A549 (cell line): ENCODE data around the gene NDUFAF2. TPM values are rescaled to one million over a fixed set of nuclear protein-coding genes. Genes with fewer than 3 reads are reported as not detected.

Source experiments
- ATAC-seq, 2 experiments: fragments of 200-7000 bp in 1 of 2; fragments of >200 bp in 1 of 2; cut with Nextera tagmentation in 1 of 2; cut with Tn5 transposase in 1 of 2; 3 replicates each; pipeline versions ENCODE4 v1.8.0 to v1.9.1; 2018 to 2020; ENCODE audit warnings: mild to moderate bottlenecking in 1 of 2, moderate library complexity in 1 of 2
- CTCF ChIA-PET: fragments of 300-600 bp; sonication (Branson Sonifier 250); formaldehyde crosslinking; extraction: SDS; loops from one replicate; lab custom pipeline; 2021; ENCODE audit warnings: antibody characterized with exemption, inconsistent platforms; lab: Yijun Ruan, JAX
- POLR2A ChIA-PET: fragments of 350-600 bp; formaldehyde crosslinking; extraction: SDS; loops from one replicate; lab custom pipeline; 2021; ENCODE audit warnings: antibody characterized with exemption, inconsistent platforms; lab: Yijun Ruan, JAX
- DNase-seq, 2 experiments: peaks; one replicate each; pipeline versions ENCODE4 v3.0.0 to v3.0.0-alpha.2; 2011 to 2016; ENCODE audit warnings: low read depth in 1 of 2, low spot score in 1 of 2
- FAIRE-seq: peaks from 2 replicates; lab custom pipeline; 2011; peaks lifted over from hg19 to GRCh38; lab: Jason Lieb, UNC
- H3K27ac ChIP-seq, 2 experiments: fragments of >200 bp; sonication (Bioruptor Twin); formaldehyde crosslinking; 3 replicates each; pipeline ENCODE4 v1.5.1; 2016 to 2017
- H3K4me1 ChIP-seq: fragments of >200 bp; sonication (Bioruptor Twin); formaldehyde crosslinking; 3 replicates; pipeline ENCODE4 v1.6.1; 2016
- H3K4me2 ChIP-seq: fragments of >200 bp; sonication (Bioruptor Twin); formaldehyde crosslinking; 3 replicates; pipeline ENCODE4 v1.6.1; 2016
- H3K4me3 ChIP-seq: fragments of >200 bp; sonication (Bioruptor Twin); formaldehyde crosslinking; 3 replicates; pipeline ENCODE4 v1.5.1; 2016
- H3K9me3 ChIP-seq: fragments of >200 bp; sonication (Bioruptor Twin); formaldehyde crosslinking; 3 replicates; pipeline ENCODE4 v1.6.1; 2016
- ATOH8 ChIP-seq: fragments of 250-450 bp; sonication (Bioruptor Pico); IDR thresholded peaks from 2 replicates; pipeline ENCODE4 v1.5.0; 2020; ENCODE audit warnings: low read depth, mild to moderate bottlenecking, moderate library complexity
- BHLHE40 ChIP-seq: IDR thresholded peaks from 2 replicates; pipeline ENCODE4 v1.6.1; 2012; ENCODE audit warnings: low read depth, low read length, inconsistent platforms
- CEBPB ChIP-seq, 2 experiments: fragments of >200 bp in 1 of 2; sonication (Bioruptor Twin) in 1 of 2; formaldehyde crosslinking in 1 of 2; IDR thresholded peaks; 2 replicates each; pipeline ENCODE4 v1.6.1; 2012 to 2016
- EHF ChIP-seq: fragments of 250-450 bp; sonication (Bioruptor Pico); IDR thresholded peaks from 2 replicates; pipeline ENCODE4 v1.5.0; 2020; ENCODE audit warnings: mild to moderate bottlenecking
- ELK1 ChIP-seq: fragments of 150-350 bp; IDR thresholded peaks from 2 replicates; pipeline ENCODE4 v1.6.1; 2014; ENCODE audit warnings: low read depth, mild to moderate bottlenecking, low read length
- EP300 ChIP-seq, 2 experiments: fragments of >200 bp; sonication (Bioruptor Twin); formaldehyde crosslinking; IDR thresholded peaks; 2 replicates in 1 of 2; 3 replicates in 1 of 2; pipeline ENCODE4 v1.6.1; 2016 to 2017
- FOSL2 ChIP-seq, 2 experiments: fragments of 450-650 bp in 1 of 2; fragments of >200 bp in 1 of 2; sonication (Bioruptor Twin) in 1 of 2; formaldehyde crosslinking; IDR thresholded peaks; 2 replicates each; pipeline versions ENCODE4 v1.5.0 to v1.6.1; 2016 to 2020; ENCODE audit warnings: mild to moderate bottlenecking in 1 of 2, moderate library complexity in 1 of 2
- FOXS1 ChIP-seq: fragments of 250-450 bp; sonication (Bioruptor Pico); IDR thresholded peaks from 2 replicates; pipeline ENCODE4 v1.5.0; 2020; ENCODE audit warnings: mild to moderate bottlenecking, moderate library complexity
- GATA3 ChIP-seq: IDR thresholded peaks from 2 replicates; pipeline ENCODE4 v1.6.1; 2012; ENCODE audit warnings: borderline replicate concordance
- HES2 ChIP-seq: fragments of >200 bp; sonication (Bioruptor Twin); formaldehyde crosslinking; IDR thresholded peaks from 2 replicates; pipeline ENCODE4 v1.6.1; 2016
- HEYL ChIP-seq: fragments of 250-450 bp; sonication (Bioruptor Pico); IDR thresholded peaks from 2 replicates; pipeline ENCODE4 v1.8.0; 2021; ENCODE audit warnings: mild to moderate bottlenecking, moderate library complexity
- HMGXB4 ChIP-seq: fragments of 250-450 bp; sonication (Bioruptor Pico); IDR thresholded peaks from 2 replicates; pipeline ENCODE4 v1.5.0; 2021; ENCODE audit warnings: mild to moderate bottlenecking, moderate library complexity, borderline replicate concordance
- HOXA7 ChIP-seq: fragments of 250-450 bp; sonication (Bioruptor Pico); IDR thresholded peaks from 2 replicates; pipeline ENCODE4 v1.5.0; 2020; ENCODE audit warnings: mild to moderate bottlenecking, moderate library complexity
- JUNB ChIP-seq: fragments of >200 bp; sonication (Bioruptor Twin); formaldehyde crosslinking; IDR thresholded peaks from 2 replicates; pipeline ENCODE4 v1.6.1; 2016
- KDM5A ChIP-seq: fragments of 200-600 bp; sonication (generic); IDR thresholded peaks from 2 replicates; pipeline ENCODE4 v1.6.1; 2016; ENCODE audit warnings: antibody characterized with exemption, mild to moderate bottlenecking
- MAZ ChIP-seq: fragments of 150-350 bp; IDR thresholded peaks from 2 replicates; pipeline ENCODE4 v1.6.1; 2014; ENCODE audit warnings: antibody characterized with exemption, low read depth, low read length, borderline replicate concordance
- NR3C1 ChIP-seq: fragments of >200 bp; sonication (Bioruptor Twin); formaldehyde crosslinking; IDR thresholded peaks from 3 replicates; pipeline ENCODE4 v1.6.1; 2017
- PBX3 ChIP-seq: IDR thresholded peaks from 2 replicates; pipeline ENCODE4 v1.6.1; 2012
- POLR2A ChIP-seq: IDR thresholded peaks from 2 replicates; pipeline ENCODE4 v1.6.1; 2012; ENCODE audit warnings: mild to moderate bottlenecking, low read length
- RCOR1 ChIP-seq: fragments of 150-350 bp; IDR thresholded peaks from 2 replicates; pipeline ENCODE4 v1.6.1; 2014; ENCODE audit warnings: antibody characterized with exemption, low read length, low read depth
- REST ChIP-seq: fragments of 200-600 bp; sonication (generic); IDR thresholded peaks from 2 replicates; pipeline ENCODE4 v1.6.1; 2016; ENCODE audit warnings: antibody characterized with exemption, mild to moderate bottlenecking, moderate library complexity
- SMC3 ChIP-seq: fragments of >200 bp; sonication (Bioruptor Twin); formaldehyde crosslinking; IDR thresholded peaks from 3 replicates; pipeline ENCODE4 v1.6.1; 2018; ENCODE audit warnings: inconsistent platforms
- SREBF2 ChIP-seq: fragments of 450-650 bp; IDR thresholded peaks from 2 replicates; pipeline ENCODE4 v1.6.1; 2014; ENCODE audit warnings: mild to moderate bottlenecking, moderate library complexity
- TFCP2L1 ChIP-seq: fragments of 250-450 bp; sonication (Bioruptor Pico); IDR thresholded peaks from 2 replicates; pipeline ENCODE4 v1.5.0; 2021; ENCODE audit warnings: mild to moderate bottlenecking
- WGBS: methylation state at CpG from one replicate; pipeline ENCODE4 v1.1.6; 2017; ENCODE audit errors: missing lambda C conversion rate; 5-methylcytosine and 5-hydroxymethylcytosine counted together
- polyA plus RNA-seq, 4 experiments: library from polyadenylated mRNA; depleted of rRNA in 3 of 4; stranded (reverse); fragments of >200 nt; fragmentation: RNase III in 1 of 4; extraction: RNeasy Plus Mini Kit Qiagen cat#74134 plus additional on column Dnase treatment in 1 of 4; gene quantifications; 2 replicates in 3 of 4; 3 replicates in 1 of 4; pipeline ENCODE4 v1.2.3, GENCODE V29; 2011 to 2017
- TF ChIP-seq, protein P1 (sequence below): fragments of 450-650 bp; IDR thresholded peaks from 2 replicates; pipeline ENCODE4 v1.6.1; 2014; ENCODE audit warnings: antibody characterized with exemption
- TF ChIP-seq, protein P2 (sequence below): fragments of >200 bp; sonication (Bioruptor Twin); formaldehyde crosslinking; IDR thresholded peaks from 3 replicates; pipeline ENCODE4 v1.6.1; 2016

Gene NDUFAF2
- polyA plus RNA-seq, 2 of the 4 experiments (the other 2 are of a cell fraction), result 66.1 to 83.7 TPM

GRCh38 chr5:61071526-61071925 is 126.5 kb downstream of the NDUFAF2 start:
- H3K4me2 ChIP-seq, result no peak overlapping the region
- CTCF ChIA-PET, result interaction anchor here (0.7 kb wide), 1 partner anchor 587 kb away, joined by 3 read pairs; no protein-coding TSS in a partner anchor
- no peaks in the 10 kb centered on the region for H3K4me1 ChIP-seq
- TF ChIP-seq PBX3 (no peak), NR3C1 (no peak), BHLHE40 (no peak), ELK1 (no peak), HOXA7 (CRISPR knock-in tag) (no peak), TFCP2L1 (CRISPR knock-in tag) (no peak), SREBF2 (no peak), SMC3 (no peak), KDM5A (no peak), GATA3 (no peak), HEYL (CRISPR knock-in tag) (no peak), MAZ (no peak), RCOR1 (no peak), EHF (no peak), CEBPB (IDR thresholded peaks at IDR 0.05) (no peak), HES2 (no peak)
- TF ChIP-seq, all 56 proteins: peak for 0
- Histone ChIP-seq H3K9me3 (no peaks in the 10 kb centered on the region), H3K27ac (no peak overlapping the region), H3K4me3 (no peak overlapping the region)
- DNase-seq, result no peak
- no peak for ATAC-seq
- POLR2A ChIA-PET, result no interaction called here
- no peak for FAIRE-seq

- Histone ChIP-seq H3K4me1 (no peaks in the 10 kb centered on the region), H3K4me3 (no peak overlapping the region), H3K27ac (no peak overlapping the region), H3K4me2 (no peak overlapping the region), H3K9me3 (no peaks in the 10 kb centered on the region)
- no peak for FAIRE-seq
- CTCF ChIA-PET, result interaction anchor here (0.7 kb wide), 1 partner anchor 82 kb away, joined by 3 read pairs; no protein-coding TSS in a partner anchor
- TF ChIP-seq FOSL2 (IDR thresholded peaks at IDR 0.05) (no peak), FOSL2 (CRISPR knock-in tag; IDR thresholded peaks at IDR 0.05) (no peak), HMGXB4 (CRISPR knock-in tag) (no peak), REST (no peak), POLR2A (no peak), EP300 (IDR thresholded peaks at IDR 0.05) (no peak), ATOH8 (CRISPR knock-in tag) (no peak), FOXS1 (CRISPR knock-in tag) (no peak), JUNB (no peak), HEYL (CRISPR knock-in tag) (no peak), KDM5A (no peak)
- TF ChIP-seq, protein P1, sequence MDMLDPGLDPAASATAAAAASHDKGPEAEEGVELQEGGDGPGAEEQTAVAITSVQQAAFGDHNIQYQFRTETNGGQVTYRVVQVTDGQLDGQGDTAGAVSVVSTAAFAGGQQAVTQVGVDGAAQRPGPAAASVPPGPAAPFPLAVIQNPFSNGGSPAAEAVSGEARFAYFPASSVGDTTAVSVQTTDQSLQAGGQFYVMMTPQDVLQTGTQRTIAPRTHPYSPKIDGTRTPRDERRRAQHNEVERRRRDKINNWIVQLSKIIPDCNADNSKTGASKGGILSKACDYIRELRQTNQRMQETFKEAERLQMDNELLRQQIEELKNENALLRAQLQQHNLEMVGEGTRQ, result no peak
- TF ChIP-seq, protein P2, sequence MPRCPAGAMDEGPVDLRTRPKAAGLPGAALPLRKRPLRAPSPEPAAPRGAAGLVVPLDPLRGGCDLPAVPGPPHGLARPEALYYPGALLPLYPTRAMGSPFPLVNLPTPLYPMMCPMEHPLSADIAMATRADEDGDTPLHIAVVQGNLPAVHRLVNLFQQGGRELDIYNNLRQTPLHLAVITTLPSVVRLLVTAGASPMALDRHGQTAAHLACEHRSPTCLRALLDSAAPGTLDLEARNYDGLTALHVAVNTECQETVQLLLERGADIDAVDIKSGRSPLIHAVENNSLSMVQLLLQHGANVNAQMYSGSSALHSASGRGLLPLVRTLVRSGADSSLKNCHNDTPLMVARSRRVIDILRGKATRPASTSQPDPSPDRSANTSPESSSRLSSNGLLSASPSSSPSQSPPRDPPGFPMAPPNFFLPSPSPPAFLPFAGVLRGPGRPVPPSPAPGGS, result no peak
- no peak for DNase-seq
- POLR2A ChIA-PET, result no interaction called here
- ATAC-seq, result no peak
- 89% methylated on average over 1 of the region's 1 CpG for WGBS
These were observed 131.6 kb downstream of the NDUFAF2 start for GRCh38 chr5:61076626-61077025.
